Nephron (organoid): Measurements from ENCODE around the gene EML1.

Source experiments
- H3K27ac Mint-ChIP-seq, 3 experiments: 2 replicates each; pipeline ENCODE4 v1.8.0; 2020; ENCODE audit warnings: mixed read lengths in 3 of 3, mild to moderate bottlenecking in 2 of 3, moderate library complexity in 1 of 3
- H3K27me3 Mint-ChIP-seq: 2 replicates; pipeline ENCODE4 v1.8.0; 2021; ENCODE audit warnings: low read depth, mild to moderate bottlenecking, moderate library complexity, mixed read lengths
- H3K36me3 Mint-ChIP-seq: 2 replicates; pipeline ENCODE4 v1.8.0; 2020; ENCODE audit warnings: low read depth, mixed read lengths
- H3K4me1 Mint-ChIP-seq: 2 replicates; pipeline ENCODE4 v1.8.0; 2020; ENCODE audit warnings: mixed read lengths
- H3K4me3 Mint-ChIP-seq, 3 experiments: 2 replicates each; pipeline ENCODE4 v1.8.0; 2020; ENCODE audit warnings: mild to moderate bottlenecking in 3 of 3, mixed read lengths in 3 of 3, moderate library complexity in 2 of 3
- H3K9me3 Mint-ChIP-seq: 2 replicates; pipeline ENCODE4 v1.8.0; 2020; ENCODE audit warnings: mixed read lengths
- TF ChIP-seq, protein P1 (sequence below), 3 experiments: fragments of 200-600 bp; sonication (generic); IDR thresholded peaks; one replicate each; pipeline ENCODE4 v1.5.0; 2021; ENCODE audit warnings: antibody characterized with exemption in 3 of 3; ENCODE audit not compliant: unreplicated experiment in 3 of 3

EML1 gene

DNA sequence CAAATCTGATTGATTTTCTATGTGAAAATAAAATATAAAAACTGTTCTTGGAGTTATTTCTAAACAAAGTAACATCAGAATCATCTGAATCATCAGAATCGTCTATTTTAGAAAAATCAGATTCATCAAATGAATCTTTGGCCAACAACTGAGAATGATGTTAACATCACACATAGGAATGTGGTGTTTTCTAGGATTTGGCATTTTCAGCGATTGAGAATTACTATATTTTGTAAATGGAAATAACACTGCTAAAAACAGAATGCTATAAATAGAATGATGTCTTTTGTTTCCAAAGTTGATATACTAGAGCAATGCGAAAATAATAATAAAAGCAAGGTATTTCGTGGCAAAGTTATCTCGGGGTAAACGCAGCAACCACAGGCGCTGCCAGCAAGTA, 198.1 kb downstream of the EML1 start:
- Mint-ChIP-seq H3K27ac (no peak overlapping the region), H3K27me3 (no peaks in the 10 kb centered on the region), H3K4me1 (no peaks in the 10 kb centered on the region), H3K9me3 (peaks cover 23% of the 10 kb centered on the region), H3K4me3 (no peak overlapping the region), H3K36me3 (peaks cover 51% of the 10 kb centered on the region)
- TF ChIP-seq, protein P1, sequence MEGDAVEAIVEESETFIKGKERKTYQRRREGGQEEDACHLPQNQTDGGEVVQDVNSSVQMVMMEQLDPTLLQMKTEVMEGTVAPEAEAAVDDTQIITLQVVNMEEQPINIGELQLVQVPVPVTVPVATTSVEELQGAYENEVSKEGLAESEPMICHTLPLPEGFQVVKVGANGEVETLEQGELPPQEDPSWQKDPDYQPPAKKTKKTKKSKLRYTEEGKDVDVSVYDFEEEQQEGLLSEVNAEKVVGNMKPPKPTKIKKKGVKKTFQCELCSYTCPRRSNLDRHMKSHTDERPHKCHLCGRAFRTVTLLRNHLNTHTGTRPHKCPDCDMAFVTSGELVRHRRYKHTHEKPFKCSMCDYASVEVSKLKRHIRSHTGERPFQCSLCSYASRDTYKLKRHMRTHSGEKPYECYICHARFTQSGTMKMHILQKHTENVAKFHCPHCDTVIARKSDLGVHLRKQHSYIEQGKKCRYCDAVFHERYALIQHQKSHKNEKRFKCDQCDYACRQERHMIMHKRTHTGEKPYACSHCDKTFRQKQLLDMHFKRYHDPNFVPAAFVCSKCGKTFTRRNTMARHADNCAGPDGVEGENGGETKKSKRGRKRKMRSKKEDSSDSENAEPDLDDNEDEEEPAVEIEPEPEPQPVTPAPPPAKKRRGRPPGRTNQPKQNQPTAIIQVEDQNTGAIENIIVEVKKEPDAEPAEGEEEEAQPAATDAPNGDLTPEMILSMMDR (IDR thresholded peaks at IDR 0.05; ENCODE audit: unreplicated experiment in 3 of 3) = no peak
